ENCODE measurements around the gene RBAK.

DNA sequence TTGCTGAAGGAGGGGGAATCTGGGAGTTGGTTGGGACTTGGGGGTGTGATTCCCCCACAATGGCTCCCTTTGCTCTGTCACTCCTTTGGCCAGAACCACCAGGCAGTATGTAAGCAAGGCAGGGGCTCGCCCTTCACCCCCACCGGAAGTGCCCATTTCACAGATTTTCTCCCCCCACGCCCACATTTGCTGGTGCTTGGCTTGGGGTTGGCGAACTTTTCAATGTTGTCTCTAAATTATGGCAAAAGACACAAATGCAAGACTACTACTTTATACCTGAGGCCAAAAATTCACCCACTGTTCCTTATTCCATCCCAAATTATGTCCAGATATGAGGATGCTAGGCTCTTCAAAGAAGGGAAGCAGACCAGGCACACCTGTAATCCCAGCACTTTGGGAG is 24.5 kb downstream of the RBAK start:
- TF ChIP-seq, protein P1, sequence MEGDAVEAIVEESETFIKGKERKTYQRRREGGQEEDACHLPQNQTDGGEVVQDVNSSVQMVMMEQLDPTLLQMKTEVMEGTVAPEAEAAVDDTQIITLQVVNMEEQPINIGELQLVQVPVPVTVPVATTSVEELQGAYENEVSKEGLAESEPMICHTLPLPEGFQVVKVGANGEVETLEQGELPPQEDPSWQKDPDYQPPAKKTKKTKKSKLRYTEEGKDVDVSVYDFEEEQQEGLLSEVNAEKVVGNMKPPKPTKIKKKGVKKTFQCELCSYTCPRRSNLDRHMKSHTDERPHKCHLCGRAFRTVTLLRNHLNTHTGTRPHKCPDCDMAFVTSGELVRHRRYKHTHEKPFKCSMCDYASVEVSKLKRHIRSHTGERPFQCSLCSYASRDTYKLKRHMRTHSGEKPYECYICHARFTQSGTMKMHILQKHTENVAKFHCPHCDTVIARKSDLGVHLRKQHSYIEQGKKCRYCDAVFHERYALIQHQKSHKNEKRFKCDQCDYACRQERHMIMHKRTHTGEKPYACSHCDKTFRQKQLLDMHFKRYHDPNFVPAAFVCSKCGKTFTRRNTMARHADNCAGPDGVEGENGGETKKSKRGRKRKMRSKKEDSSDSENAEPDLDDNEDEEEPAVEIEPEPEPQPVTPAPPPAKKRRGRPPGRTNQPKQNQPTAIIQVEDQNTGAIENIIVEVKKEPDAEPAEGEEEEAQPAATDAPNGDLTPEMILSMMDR (IDR thresholded peaks at IDR 0.05): no peak
- TF ChIP-seq POLR2A (IDR thresholded peaks at IDR 0.05): no peak
